RWPE2 (cell line): ENCODE data around the gene RASD2.

Experiments used
- ATAC-seq: fragments of 200-7000 bp; cut with Tn5 transposase; 3 replicates; pipeline ENCODE4 v1.9.1; 2021; ENCODE audit warnings: low read depth
- DNase-seq: peaks from one replicate; pipeline ENCODE4 v3.0.0-alpha.2; 2020; ENCODE audit warnings: low spot score
- H3K27ac ChIP-seq: fragments of 450-650 bp; 2 replicates; pipeline ENCODE4 v1.5.1; 2017; ENCODE audit warnings: mild to moderate bottlenecking; ENCODE audit not compliant: poor library complexity, severe bottlenecking
- H3K27me3 ChIP-seq: fragments of 250-450 bp; sonication (Bioruptor Pico); 2 replicates; pipeline ENCODE4 v1.5.1; 2021; ENCODE audit warnings: mild to moderate bottlenecking, moderate library complexity; ENCODE audit not compliant: insufficient read depth, poor library complexity, severe bottlenecking
- H3K36me3 ChIP-seq: fragments of 250-450 bp; sonication (Bioruptor Pico); 2 replicates; pipeline ENCODE4 v1.5.1; 2020; ENCODE audit warnings: low read depth, mild to moderate bottlenecking, moderate library complexity
- H3K4me1 ChIP-seq: fragments of 250-450 bp; sonication (Bioruptor Pico); 2 replicates; pipeline ENCODE4 v1.5.1; 2021; ENCODE audit warnings: mild to moderate bottlenecking, moderate library complexity; ENCODE audit not compliant: insufficient read depth, poor library complexity, severe bottlenecking
- H3K4me3 ChIP-seq: fragments of 250-450 bp; sonication (Bioruptor Pico); 2 replicates; pipeline ENCODE4 v1.5.1; 2021; ENCODE audit warnings: mild to moderate bottlenecking, moderate library complexity; ENCODE audit not compliant: severe bottlenecking
- H3K9me3 ChIP-seq: fragments of 250-450 bp; sonication (Bioruptor Pico); 2 replicates; pipeline ENCODE4 v1.5.1; 2021; ENCODE audit warnings: mild to moderate bottlenecking, moderate library complexity; ENCODE audit not compliant: severe bottlenecking
- TF ChIP-seq, protein P1 (sequence below): fragments of 450-650 bp; IDR thresholded peaks from one replicate; pipeline ENCODE4 v1.5.1; 2017; ENCODE audit warnings: mild to moderate bottlenecking, moderate library complexity; ENCODE audit not compliant: poor library complexity, severe bottlenecking

Gene RASD2

DNA sequence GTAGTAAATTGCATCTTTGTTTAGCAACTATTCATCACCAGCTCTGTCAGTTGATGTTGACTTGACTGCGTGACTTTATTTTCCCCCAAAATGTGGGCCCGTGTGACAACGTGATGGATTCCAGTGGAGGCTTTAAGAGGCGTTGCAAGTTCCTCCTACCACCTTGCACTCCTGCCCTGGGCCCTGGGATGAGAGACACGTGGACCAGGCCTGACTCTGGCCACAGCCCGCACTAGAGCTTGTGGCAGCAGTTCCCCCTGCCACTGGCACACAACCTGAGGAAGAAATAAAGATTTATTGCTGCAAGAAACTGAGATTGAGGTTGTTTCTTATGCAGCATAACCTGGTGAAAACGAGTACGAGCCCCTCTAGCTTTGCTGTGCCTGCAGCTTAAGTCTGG lies 31.9 kb downstream of the RASD2 start:
- no peaks in the 10 kb centered on the region for H3K36me3 ChIP-seq
- H3K4me1 ChIP-seq = peaks cover 6% of the 10 kb centered on the region
- no peak overlapping the region for H3K27ac ChIP-seq
- H3K4me3 ChIP-seq = no peak overlapping the region
- ATAC-seq = no peak
- no peaks in the 10 kb centered on the region for H3K9me3 ChIP-seq
- TF ChIP-seq, protein P1, sequence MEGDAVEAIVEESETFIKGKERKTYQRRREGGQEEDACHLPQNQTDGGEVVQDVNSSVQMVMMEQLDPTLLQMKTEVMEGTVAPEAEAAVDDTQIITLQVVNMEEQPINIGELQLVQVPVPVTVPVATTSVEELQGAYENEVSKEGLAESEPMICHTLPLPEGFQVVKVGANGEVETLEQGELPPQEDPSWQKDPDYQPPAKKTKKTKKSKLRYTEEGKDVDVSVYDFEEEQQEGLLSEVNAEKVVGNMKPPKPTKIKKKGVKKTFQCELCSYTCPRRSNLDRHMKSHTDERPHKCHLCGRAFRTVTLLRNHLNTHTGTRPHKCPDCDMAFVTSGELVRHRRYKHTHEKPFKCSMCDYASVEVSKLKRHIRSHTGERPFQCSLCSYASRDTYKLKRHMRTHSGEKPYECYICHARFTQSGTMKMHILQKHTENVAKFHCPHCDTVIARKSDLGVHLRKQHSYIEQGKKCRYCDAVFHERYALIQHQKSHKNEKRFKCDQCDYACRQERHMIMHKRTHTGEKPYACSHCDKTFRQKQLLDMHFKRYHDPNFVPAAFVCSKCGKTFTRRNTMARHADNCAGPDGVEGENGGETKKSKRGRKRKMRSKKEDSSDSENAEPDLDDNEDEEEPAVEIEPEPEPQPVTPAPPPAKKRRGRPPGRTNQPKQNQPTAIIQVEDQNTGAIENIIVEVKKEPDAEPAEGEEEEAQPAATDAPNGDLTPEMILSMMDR = no peak
- DNase-seq = no peak
- no peaks in the 10 kb centered on the region for H3K27me3 ChIP-seq

DNA sequence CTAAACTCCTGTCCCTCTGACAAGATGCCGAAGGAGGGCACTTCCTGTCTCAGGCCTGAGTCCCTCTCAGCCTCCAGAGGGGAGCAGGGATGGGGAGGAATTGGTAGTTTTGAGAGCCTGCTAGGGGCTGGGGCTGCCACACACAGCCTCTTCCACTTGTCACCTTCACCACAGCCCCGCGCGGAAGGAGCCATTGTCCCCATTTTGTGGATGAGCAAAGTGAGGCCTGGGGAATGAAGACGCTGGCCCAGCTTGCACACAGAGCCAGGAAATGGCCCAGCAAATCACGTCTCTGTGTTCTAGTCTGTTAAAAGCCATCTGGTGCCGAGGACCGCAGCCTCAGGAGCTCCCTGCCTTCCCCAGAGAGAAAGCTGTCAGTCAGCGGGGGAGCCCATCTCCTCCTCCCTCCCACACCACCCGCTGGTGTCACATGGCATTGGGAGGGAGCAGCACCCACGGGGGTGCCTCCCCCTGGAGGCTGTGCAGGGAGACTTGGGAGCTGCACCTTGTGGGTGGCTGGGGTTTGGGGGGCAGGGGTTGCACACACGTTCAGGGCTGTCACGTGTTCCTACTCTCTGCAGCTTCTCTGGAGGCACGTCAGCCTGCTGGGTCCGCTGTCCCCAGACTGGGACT lies 34.6 kb downstream of the RASD2 start:
- Histone ChIP-seq H3K27ac (no peak overlapping the region), H3K27me3 (no peaks in the 10 kb centered on the region), H3K4me1 (no peaks in the 10 kb centered on the region), H3K4me3 (no peak overlapping the region), H3K9me3 (no peaks in the 10 kb centered on the region), H3K36me3 (no peaks in the 10 kb centered on the region)
- TF ChIP-seq, protein P1 = no peak
- DNase-seq = no peak
- ATAC-seq = no peak

DNA sequence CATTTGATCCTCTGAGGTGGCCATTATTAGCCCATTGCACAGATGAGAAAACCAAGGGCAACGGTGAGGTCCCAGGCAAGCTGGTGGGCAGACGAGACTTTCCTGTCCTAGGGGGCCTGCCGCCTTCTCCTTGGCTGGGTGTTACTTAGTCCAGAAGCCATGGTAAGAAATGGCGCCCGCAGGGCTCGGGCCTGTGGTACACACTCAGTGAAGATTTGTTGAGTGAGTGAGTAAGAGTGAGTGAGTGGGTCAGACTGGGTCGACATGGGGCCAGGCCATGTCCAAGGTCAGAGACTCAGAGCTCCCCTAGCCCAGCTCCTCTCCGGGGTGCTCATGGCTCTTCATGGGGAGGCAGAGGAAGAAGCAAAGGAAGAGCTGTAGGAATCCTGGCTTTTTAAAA lies 36.0 kb downstream of the RASD2 start:
- Histone ChIP-seq H3K9me3 (no peaks in the 10 kb centered on the region), H3K27me3 (no peaks in the 10 kb centered on the region), H3K4me1 (no peaks in the 10 kb centered on the region), H3K36me3 (no peaks in the 10 kb centered on the region), H3K4me3 (no peak overlapping the region), H3K27ac (no peak overlapping the region)
- TF ChIP-seq, protein P1 = no peak
- DNase-seq = no peak
- ATAC-seq = no peak

DNA sequence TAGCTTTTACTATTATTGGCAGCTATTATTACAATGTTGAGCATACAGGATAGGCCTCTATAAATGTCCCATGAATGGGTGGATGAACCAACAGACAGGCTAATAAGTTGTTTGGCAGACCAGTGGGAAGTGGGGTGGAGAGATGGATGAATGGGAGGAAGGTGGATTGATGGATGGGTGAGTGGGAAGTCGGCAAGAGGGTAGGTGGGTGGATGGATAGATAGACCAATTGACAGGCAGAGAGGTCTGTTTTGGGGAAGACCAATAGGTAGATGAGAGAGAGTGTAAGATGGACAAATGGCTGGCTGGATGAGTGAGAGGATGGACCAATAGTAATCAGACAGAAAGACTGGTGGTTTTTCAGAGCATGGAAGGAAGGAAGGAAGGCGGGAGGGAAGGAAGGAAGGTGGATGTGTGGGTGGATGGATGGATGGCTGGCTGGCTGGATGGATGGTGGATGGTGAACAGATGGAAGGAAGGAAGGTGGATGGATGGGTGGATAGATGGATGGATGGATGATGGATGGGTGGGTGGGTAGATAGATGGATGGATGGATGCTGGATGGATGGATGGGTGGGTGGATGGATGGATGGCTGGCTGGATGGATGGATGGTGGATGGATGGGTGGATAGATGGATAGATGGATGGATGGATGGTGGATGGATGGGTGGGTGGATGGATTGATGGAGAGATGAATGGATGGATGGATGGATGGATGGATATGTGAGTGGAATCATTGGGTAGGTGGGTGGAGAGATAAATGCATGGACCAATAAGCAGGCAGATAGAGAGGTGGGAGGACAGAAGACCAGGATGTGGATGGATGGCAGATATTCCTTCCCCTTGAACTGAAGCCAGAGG lies 37.4 kb downstream of the RASD2 start:
- H3K36me3 ChIP-seq = no peaks in the 10 kb centered on the region
- H3K27me3 ChIP-seq = no peaks in the 10 kb centered on the region
- H3K4me1 ChIP-seq = no peaks in the 10 kb centered on the region
- DNase-seq (no peak), ATAC-seq (no peak)
- H3K9me3 ChIP-seq = no peaks in the 10 kb centered on the region
- H3K4me3 ChIP-seq = no peak overlapping the region
- TF ChIP-seq, protein P1 = no peak
- no peak overlapping the region for H3K27ac ChIP-seq
